Measurements from ENCODE around the gene DENND1A. TPM values are rescaled to one million over a fixed set of nuclear protein-coding genes. Genes with fewer than 3 reads are reported as not detected.

The DENND1A gene
- total RNA-seq, 1 donor from 2014 or later, result 19.9 TPM

GRCh38 chr9:123860603-123861002 lies 69.3 kb downstream of the DENND1A start:
- H3K4me1 Mint-ChIP-seq (ENCODE audit: unreplicated experiment), result peaks cover 33% of the 10 kb centered on the region
- DNase-seq (ENCODE audit: extremely low spot score, unreplicated experiment), result no peak

GRCh38 chr9:123852403-123852802 lies 77.5 kb downstream of the DENND1A start:
- H3K27ac Mint-ChIP-seq, result no peak overlapping the region

More at GRCh38 chr9:123860603-123861002, 69.3 kb downstream of the DENND1A start:
- no peak for TF ChIP-seq CTCF (conservative IDR thresholded peaks at IDR 0.05)
- no peaks in the 10 kb centered on the region for H3K9me3 Mint-ChIP-seq
- H3K27ac Mint-ChIP-seq, result no peak overlapping the region
- no peak overlapping the region for H3K4me3 Mint-ChIP-seq
- H3K27me3 Mint-ChIP-seq, result peaks cover 18% of the 10 kb centered on the region
- peaks cover 7% of the 10 kb centered on the region for H3K36me3 Mint-ChIP-seq

GRCh38 chr9:123851851-123852250 lies 78.1 kb downstream of the DENND1A start:
- Mint-ChIP-seq H3K27me3 (no peaks in the 10 kb centered on the region), H3K9me3 (peaks cover 10% of the 10 kb centered on the region), H3K4me3 (no peak overlapping the region), H3K36me3 (peaks cover 16% of the 10 kb centered on the region), H3K4me1 (ENCODE audit: unreplicated experiment) (no peaks in the 10 kb centered on the region), H3K27ac (no peak overlapping the region)
- DNase-seq (ENCODE audit: extremely low spot score, unreplicated experiment), result no peak
- no peak for TF ChIP-seq CTCF (conservative IDR thresholded peaks at IDR 0.05)

More at GRCh38 chr9:123852403-123852802, 77.5 kb downstream of the DENND1A start:
- no peaks in the 10 kb centered on the region for H3K27me3 Mint-ChIP-seq
- TF ChIP-seq CTCF (conservative IDR thresholded peaks at IDR 0.05), result no peak
- H3K4me3 Mint-ChIP-seq, result no peak overlapping the region
- H3K9me3 Mint-ChIP-seq, result peaks cover 5% of the 10 kb centered on the region
- H3K4me1 Mint-ChIP-seq (ENCODE audit: unreplicated experiment), result no peaks in the 10 kb centered on the region
- peaks cover 11% of the 10 kb centered on the region for H3K36me3 Mint-ChIP-seq
- DNase-seq (ENCODE audit: extremely low spot score, unreplicated experiment), result no peak

- Mint-ChIP-seq H3K27me3 (no peaks in the 10 kb centered on the region), H3K9me3 (peaks cover 14% of the 10 kb centered on the region), H3K4me3 (no peak overlapping the region), H3K36me3 (peaks cover 20% of the 10 kb centered on the region), H3K4me1 (ENCODE audit: unreplicated experiment) (no peaks in the 10 kb centered on the region), H3K27ac (no peak overlapping the region)
- TF ChIP-seq CTCF (conservative IDR thresholded peaks at IDR 0.05), result no peak
- DNase-seq (ENCODE audit: extremely low spot score, unreplicated experiment), result no peak
Measured at GRCh38 chr9:123848447-123849085, 81.4 kb downstream of the DENND1A start.

GRCh38 chr9:123846966-123847365 lies 83.0 kb downstream of the DENND1A start:
- no peak for DNase-seq (ENCODE audit: extremely low spot score, unreplicated experiment)
- H3K27me3 Mint-ChIP-seq, result no peaks in the 10 kb centered on the region
- H3K4me1 Mint-ChIP-seq (ENCODE audit: unreplicated experiment), result no peaks in the 10 kb centered on the region
- peaks cover 14% of the 10 kb centered on the region for H3K9me3 Mint-ChIP-seq
- H3K36me3 Mint-ChIP-seq, result peaks cover 24% of the 10 kb centered on the region
- TF ChIP-seq CTCF (conservative IDR thresholded peaks at IDR 0.05), result no peak
- H3K4me3 Mint-ChIP-seq, result no peak overlapping the region
- no peak overlapping the region for H3K27ac Mint-ChIP-seq
